GM21825 (cell line): ENCODE results near the gene CREB5.

Source experiments
- ATAC-seq: cut with Tn5 transposase; IDR thresholded peaks from one replicate; pipeline ENCODE4 v1.9.1; 2021; ENCODE audit warnings: mild to moderate bottlenecking, moderate library complexity; ENCODE audit not compliant: unreplicated experiment

The CREB5 gene

GRCh38 chr7:28627896-28628295 is 215.6 kb downstream of the CREB5 start:
- no peak for ATAC-seq

GRCh38 chr7:28629216-28629842 is 217.0 kb downstream of the CREB5 start:
- ATAC-seq = no peak

- ATAC-seq = no peak
Measured at GRCh38 chr7:28630350-28630749, 218.0 kb downstream of the CREB5 start.

- ATAC-seq = no peak
Measured at GRCh38 chr7:28631995-28632394, 219.7 kb downstream of the CREB5 start.

GRCh38 chr7:28638914-28639313 is 226.6 kb downstream of the CREB5 start:
- no peak for ATAC-seq

GRCh38 chr7:28640001-28640400 is 227.7 kb downstream of the CREB5 start:
- ATAC-seq = no peak

GRCh38 chr7:28641752-28642545 is 229.6 kb downstream of the CREB5 start:
- no peak for ATAC-seq

- ATAC-seq = no peak
Measured at GRCh38 chr7:28643188-28643569, 230.9 kb downstream of the CREB5 start.

- no peak for ATAC-seq
Measured at GRCh38 chr7:28643584-28644340, 231.4 kb downstream of the CREB5 start.

- no peak for ATAC-seq
Measured at GRCh38 chr7:28645866-28646265, 233.5 kb downstream of the CREB5 start.

- no peak for ATAC-seq
Measured at GRCh38 chr7:28646376-28647075, 234.2 kb downstream of the CREB5 start.

GRCh38 chr7:28647076-28647421 is 234.7 kb downstream of the CREB5 start:
- no peak for ATAC-seq

- ATAC-seq = no peak
Measured at GRCh38 chr7:28649189-28649588, 236.9 kb downstream of the CREB5 start.

- ATAC-seq = no peak
Measured at GRCh38 chr7:28649811-28650210, 237.5 kb downstream of the CREB5 start.

- no peak for ATAC-seq
Measured at GRCh38 chr7:28654110-28654509, 241.8 kb downstream of the CREB5 start.

GRCh38 chr7:28656529-28656928 is 244.2 kb downstream of the CREB5 start:
- ATAC-seq = no peak

- no peak for ATAC-seq
Measured at GRCh38 chr7:28658381-28658780, 246.1 kb downstream of the CREB5 start.

- no peak for ATAC-seq
Measured at GRCh38 chr7:28660132-28660531, 247.8 kb downstream of the CREB5 start.

- no peak for ATAC-seq
Measured at GRCh38 chr7:28661826-28662595, 249.7 kb downstream of the CREB5 start.

GRCh38 chr7:28666154-28666553 is 253.8 kb downstream of the CREB5 start:
- no peak for ATAC-seq

GRCh38 chr7:28668085-28668484 is 255.8 kb downstream of the CREB5 start:
- ATAC-seq = no peak
